HCT116 (cell line): Measurements from ENCODE around the gene RPL31.

Source experiments
- EZH2 ChIP-seq: fragments of 200-600 bp; sonication (generic); IDR thresholded peaks from 2 replicates; pipeline ENCODE4 v1.6.1; 2017; ENCODE audit warnings: antibody characterized with exemption, mixed run types
- POLR2A ChIP-seq: IDR thresholded peaks from 2 replicates; pipeline ENCODE4 v1.7.0; 2011; ENCODE audit warnings: borderline replicate concordance; ENCODE audit not compliant: insufficient read depth, insufficient read length; ENCODE audit errors: extremely low read depth
- POLR2AphosphoS5 ChIP-seq: IDR thresholded peaks from 2 replicates; pipeline ENCODE4 v1.6.1; 2011; ENCODE audit warnings: mild to moderate bottlenecking, low read depth, low read length, moderate library complexity
- RAD21 ChIP-seq: IDR thresholded peaks from 2 replicates; pipeline ENCODE4 v1.6.1; 2012; ENCODE audit warnings: low read depth, mild to moderate bottlenecking
- SRF ChIP-seq: IDR thresholded peaks from 2 replicates; pipeline ENCODE4 v1.6.1; 2012; ENCODE audit warnings: low read depth
- YY1 ChIP-seq: IDR thresholded peaks from 2 replicates; pipeline ENCODE4 v1.6.1; 2011; ENCODE audit warnings: low read length, low read depth, moderate library complexity, mild to moderate bottlenecking; ENCODE audit not compliant: insufficient replicate concordance; ENCODE audit errors: extremely low read depth
- ZFX ChIP-seq: fragments of 450-650 bp; IDR thresholded peaks from 2 replicates; pipeline ENCODE4 v1.6.1; 2017
- TF ChIP-seq, protein P1 (sequence below): IDR thresholded peaks from 2 replicates; pipeline ENCODE4 v1.6.1; 2012
- TF ChIP-seq, protein P2 (sequence below), 3 experiments: fragments of 200-600 bp in 1 of 3; sonication (generic) in 1 of 3; IDR thresholded peaks in 2 of 3; conservative IDR thresholded peaks in 1 of 3; 2 replicates each; pipeline ENCODE4 v1.5.1; 2012 to 2017; ENCODE audit warnings: low read depth in 2 of 3, low read length in 2 of 3, antibody characterized with exemption in 1 of 3, borderline replicate concordance in 1 of 3, control low read depth in 1 of 3, mild to moderate bottlenecking in 1 of 3, mixed read lengths in 1 of 3, mixed run types in 1 of 3, moderate library complexity in 1 of 3; ENCODE audit not compliant: insufficient read depth in 1 of 3
- TF ChIP-seq, protein P3 (sequence below): IDR thresholded peaks from 2 replicates; pipeline ENCODE4 v1.6.1; 2012; ENCODE audit warnings: low read depth

DNA sequence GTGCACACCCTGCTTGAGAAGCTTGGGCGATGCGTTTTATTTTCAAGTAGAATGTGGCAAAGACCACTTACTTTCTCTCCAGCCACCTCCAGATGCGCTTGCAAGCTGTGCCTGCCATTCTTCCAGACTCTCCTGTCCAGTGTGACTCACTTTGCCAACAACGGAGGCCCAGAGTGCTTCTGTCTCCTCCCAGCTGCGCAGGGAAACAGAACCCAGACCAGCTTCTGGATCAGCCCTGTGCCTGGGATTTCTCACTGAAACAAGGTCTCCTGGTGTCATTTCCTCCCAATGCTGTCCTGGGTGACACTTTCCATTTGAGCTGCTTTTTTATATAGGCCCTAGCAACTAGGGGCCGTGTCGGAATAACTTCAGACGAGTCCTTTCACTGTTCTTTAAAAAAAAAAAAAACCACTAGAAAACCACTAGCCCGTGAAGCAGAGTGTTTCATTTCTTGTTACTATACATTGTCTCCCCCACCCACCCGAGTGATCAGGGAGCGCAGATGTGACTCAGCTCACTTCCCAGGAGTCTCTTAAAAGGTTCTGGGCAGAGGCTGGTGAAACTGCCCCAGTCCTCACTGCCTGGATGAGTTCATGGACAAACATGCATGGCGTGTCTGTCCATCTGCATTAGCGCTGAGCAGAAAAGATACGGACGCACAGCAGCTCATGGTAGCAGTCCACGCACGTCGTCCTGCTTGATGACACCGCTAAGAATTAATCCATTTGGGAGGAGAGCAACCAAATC, 25.3 kb upstream of the RPL31 start:
- TF ChIP-seq, protein P1, sequence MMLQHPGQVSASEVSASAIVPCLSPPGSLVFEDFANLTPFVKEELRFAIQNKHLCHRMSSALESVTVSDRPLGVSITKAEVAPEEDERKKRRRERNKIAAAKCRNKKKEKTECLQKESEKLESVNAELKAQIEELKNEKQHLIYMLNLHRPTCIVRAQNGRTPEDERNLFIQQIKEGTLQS, result no peak
- TF ChIP-seq, protein P2, sequence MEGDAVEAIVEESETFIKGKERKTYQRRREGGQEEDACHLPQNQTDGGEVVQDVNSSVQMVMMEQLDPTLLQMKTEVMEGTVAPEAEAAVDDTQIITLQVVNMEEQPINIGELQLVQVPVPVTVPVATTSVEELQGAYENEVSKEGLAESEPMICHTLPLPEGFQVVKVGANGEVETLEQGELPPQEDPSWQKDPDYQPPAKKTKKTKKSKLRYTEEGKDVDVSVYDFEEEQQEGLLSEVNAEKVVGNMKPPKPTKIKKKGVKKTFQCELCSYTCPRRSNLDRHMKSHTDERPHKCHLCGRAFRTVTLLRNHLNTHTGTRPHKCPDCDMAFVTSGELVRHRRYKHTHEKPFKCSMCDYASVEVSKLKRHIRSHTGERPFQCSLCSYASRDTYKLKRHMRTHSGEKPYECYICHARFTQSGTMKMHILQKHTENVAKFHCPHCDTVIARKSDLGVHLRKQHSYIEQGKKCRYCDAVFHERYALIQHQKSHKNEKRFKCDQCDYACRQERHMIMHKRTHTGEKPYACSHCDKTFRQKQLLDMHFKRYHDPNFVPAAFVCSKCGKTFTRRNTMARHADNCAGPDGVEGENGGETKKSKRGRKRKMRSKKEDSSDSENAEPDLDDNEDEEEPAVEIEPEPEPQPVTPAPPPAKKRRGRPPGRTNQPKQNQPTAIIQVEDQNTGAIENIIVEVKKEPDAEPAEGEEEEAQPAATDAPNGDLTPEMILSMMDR (IDR thresholded peaks at IDR 0.05 in 2 of 3, conservative IDR thresholded peaks at IDR 0.05 in 1 of 3; ENCODE audit: borderline replicate concordance in 1 of 3, insufficient read depth in 1 of 3, low read depth in 2 of 3, low read length in 2 of 3), result no peak
- TF ChIP-seq POLR2AphosphoS5 (no peak), SRF (no peak), ZFX (no peak), EZH2 (no peak), RAD21 (no peak), POLR2A (no peak), YY1 (no peak)
- TF ChIP-seq, protein P3, sequence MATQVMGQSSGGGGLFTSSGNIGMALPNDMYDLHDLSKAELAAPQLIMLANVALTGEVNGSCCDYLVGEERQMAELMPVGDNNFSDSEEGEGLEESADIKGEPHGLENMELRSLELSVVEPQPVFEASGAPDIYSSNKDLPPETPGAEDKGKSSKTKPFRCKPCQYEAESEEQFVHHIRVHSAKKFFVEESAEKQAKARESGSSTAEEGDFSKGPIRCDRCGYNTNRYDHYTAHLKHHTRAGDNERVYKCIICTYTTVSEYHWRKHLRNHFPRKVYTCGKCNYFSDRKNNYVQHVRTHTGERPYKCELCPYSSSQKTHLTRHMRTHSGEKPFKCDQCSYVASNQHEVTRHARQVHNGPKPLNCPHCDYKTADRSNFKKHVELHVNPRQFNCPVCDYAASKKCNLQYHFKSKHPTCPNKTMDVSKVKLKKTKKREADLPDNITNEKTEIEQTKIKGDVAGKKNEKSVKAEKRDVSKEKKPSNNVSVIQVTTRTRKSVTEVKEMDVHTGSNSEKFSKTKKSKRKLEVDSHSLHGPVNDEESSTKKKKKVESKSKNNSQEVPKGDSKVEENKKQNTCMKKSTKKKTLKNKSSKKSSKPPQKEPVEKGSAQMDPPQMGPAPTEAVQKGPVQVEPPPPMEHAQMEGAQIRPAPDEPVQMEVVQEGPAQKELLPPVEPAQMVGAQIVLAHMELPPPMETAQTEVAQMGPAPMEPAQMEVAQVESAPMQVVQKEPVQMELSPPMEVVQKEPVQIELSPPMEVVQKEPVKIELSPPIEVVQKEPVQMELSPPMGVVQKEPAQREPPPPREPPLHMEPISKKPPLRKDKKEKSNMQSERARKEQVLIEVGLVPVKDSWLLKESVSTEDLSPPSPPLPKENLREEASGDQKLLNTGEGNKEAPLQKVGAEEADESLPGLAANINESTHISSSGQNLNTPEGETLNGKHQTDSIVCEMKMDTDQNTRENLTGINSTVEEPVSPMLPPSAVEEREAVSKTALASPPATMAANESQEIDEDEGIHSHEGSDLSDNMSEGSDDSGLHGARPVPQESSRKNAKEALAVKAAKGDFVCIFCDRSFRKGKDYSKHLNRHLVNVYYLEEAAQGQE, result no peak
